GM12878 (cell line): ENCODE data around the gene RPSA. TPM values are rescaled to one million over a fixed set of nuclear protein-coding genes. Genes with fewer than 3 reads are reported as not detected.
A peak's percentile ranks its signal among the peaks of the same experiment; 100 is the strongest.

ENCODE experiments used
- ATAC-seq: fragments of 200-7000 bp; cut with Tn5 transposase; 3 replicates; pipeline ENCODE4 v1.9.1; 2020; ENCODE audit warnings: mild to moderate bottlenecking, moderate library complexity
- BruUV-seq: library from RNA; stranded (reverse); fragments of 400-500 nt; replicated peaks from 2 replicates; lab custom pipeline; 2021; lab: Mats Ljungman, UMichigan
- CTCF ChIA-PET: fragments of 300-600 bp; sonication (Branson Sonifier 250); formaldehyde crosslinking; extraction: SDS; loops from one replicate; lab custom pipeline; 2021; ENCODE audit warnings: inconsistent platforms; lab: Yijun Ruan, JAX
- POLR2A ChIA-PET: fragments of 350-600 bp; formaldehyde crosslinking; extraction: SDS; loops from one replicate; lab custom pipeline; 2021; ENCODE audit warnings: inconsistent platforms; lab: Charles Lee
- RAD21 ChIA-PET: fragments of 300-600 bp; sonication (Branson Sonifier 250); formaldehyde crosslinking; loops from one replicate; lab custom pipeline; 2023; ENCODE audit warnings: antibody characterized with exemption; ENCODE audit not compliant: unreplicated experiment; lab: Charles Lee
- SMC1A ChIA-PET: fragments of 300-600 bp; sonication (Branson Sonifier 250); formaldehyde crosslinking; loops from one replicate; lab custom pipeline; 2023; ENCODE audit not compliant: unreplicated experiment, uncharacterized antibody; lab: Charles Lee
- DNase-seq: peaks from one replicate; pipeline ENCODE4 v3.0.0-alpha.2; 2011; ENCODE audit warnings: low read depth, low spot score
- FAIRE-seq: peaks from 3 replicates; lab custom pipeline; 2011; peaks lifted over from hg19 to GRCh38; lab: Jason Lieb, UNC
- H2AFZ ChIP-seq: 2 replicates; pipeline ENCODE4 v1.6.0; 2011; ENCODE audit warnings: low read depth, low read length, control low read depth; ENCODE audit not compliant: control insufficient read depth
- H3K27ac ChIP-seq: 2 replicates; pipeline ENCODE4 v1.5.1; 2011; ENCODE audit warnings: control low read depth; ENCODE audit not compliant: control insufficient read depth, insufficient read depth
- H3K27me3 ChIP-seq, 2 experiments: replicated peaks in 1 of 2; 2 replicates each; pipeline versions ENCODE4 v1.6.0 to v1.6.1; 2011; ENCODE audit warnings: low read length in 1 of 2; ENCODE audit not compliant: control insufficient read depth in 2 of 2, insufficient read depth in 2 of 2
- H3K36me3 ChIP-seq, 2 experiments: 2 replicates each; pipeline ENCODE4 v1.5.1; 2011; ENCODE audit warnings: low read length in 1 of 2; ENCODE audit not compliant: control insufficient read depth in 2 of 2, insufficient read depth in 2 of 2
- H3K4me1 ChIP-seq: 2 replicates; pipeline ENCODE4 v1.6.1; 2011; ENCODE audit warnings: mild to moderate bottlenecking, low read length, moderate library complexity, mixed read lengths; ENCODE audit not compliant: control insufficient read depth, insufficient read depth
- H3K4me2 ChIP-seq: 2 replicates; pipeline ENCODE4 v1.6.0; 2011; ENCODE audit warnings: control low read depth; ENCODE audit not compliant: control insufficient read depth, insufficient read depth
- H3K4me3 ChIP-seq: fragments of 200-600 bp; sonication (generic); 2 replicates; pipeline ENCODE4 v1.5.1; 2016
- H3K79me2 ChIP-seq: 2 replicates; pipeline ENCODE4 v1.6.0; 2011; ENCODE audit warnings: low read length; ENCODE audit not compliant: control insufficient read depth, insufficient read depth
- H3K9ac ChIP-seq: 2 replicates; pipeline ENCODE4 v1.8.0; 2011; ENCODE audit warnings: low read length, control low read depth, mixed read lengths; ENCODE audit not compliant: control insufficient read depth, insufficient read depth
- H3K9me3 ChIP-seq: replicated peaks from 3 replicates; pipeline ENCODE4 v1.5.1; 2011; ENCODE audit warnings: mild to moderate bottlenecking, low read length; ENCODE audit not compliant: control insufficient read depth, insufficient read depth
- H4K20me1 ChIP-seq: 2 replicates; pipeline ENCODE4 v1.6.0; 2011; ENCODE audit not compliant: control insufficient read depth, insufficient read depth
- IKZF2 ChIP-seq, 2 experiments: fragments of 450-650 bp; IDR thresholded peaks; 2 replicates each; pipeline ENCODE4 v1.6.1; 2017; ENCODE audit warnings: mild to moderate bottlenecking in 2 of 2, moderate library complexity in 2 of 2
- RB1 ChIP-seq: fragments of 450-650 bp; formaldehyde crosslinking; IDR thresholded peaks from 2 replicates; pipeline ENCODE4 v1.6.1; 2017; ENCODE audit warnings: mild to moderate bottlenecking, borderline replicate concordance
- RELA ChIP-seq: fragments of 450-650 bp; IDR thresholded peaks from 2 replicates; pipeline ENCODE4 v1.8.0; 2014; ENCODE audit warnings: borderline replicate concordance; ENCODE audit not compliant: partially characterized antibody
- SREBF1 ChIP-seq: IDR thresholded peaks from 2 replicates; pipeline ENCODE4 v1.6.1; 2012; ENCODE audit warnings: mild to moderate bottlenecking, low read length
- STAT3 ChIP-seq: IDR thresholded peaks from 2 replicates; pipeline ENCODE4 v1.6.1; 2011; ENCODE audit warnings: low read depth, low read length, improper control_type of control experiment
- TARDBP ChIP-seq: IDR thresholded peaks from 2 replicates; pipeline ENCODE4 v1.6.1; 2016; ENCODE audit warnings: borderline replicate concordance
- USF1 ChIP-seq: IDR thresholded peaks from 2 replicates; pipeline ENCODE4 v1.6.1; 2011; ENCODE audit warnings: borderline replicate concordance, low read depth, mild to moderate bottlenecking, moderate library complexity, mixed read lengths, low read length; ENCODE audit not compliant: insufficient read depth; ENCODE audit errors: extremely low read length
- ZNF217 ChIP-seq: fragments of 450-650 bp; IDR thresholded peaks from 2 replicates; pipeline ENCODE4 v1.6.1; 2017; ENCODE audit warnings: antibody characterized with exemption, mild to moderate bottlenecking
- ZNF592 ChIP-seq: fragments of 450-650 bp; IDR thresholded peaks from 2 replicates; pipeline ENCODE4 v1.6.1; 2017; ENCODE audit warnings: mild to moderate bottlenecking, moderate library complexity
- WGBS: methylation state at CpG from one replicate; pipeline ENCODE4 v1.1.6; 2016; ENCODE audit warnings: low lambda C conversion rate; ENCODE audit not compliant: insufficient replicate concordance, insufficient coverage; ENCODE audit errors: missing lambda C conversion rate; 5-methylcytosine and 5-hydroxymethylcytosine counted together
- in situ Hi-C: fragments of 300-500 bp; cut with MboI; formaldehyde crosslinking; loops from 9 replicates; pipeline ENCODE4 v1.14.3; 2018; ENCODE audit warnings: mixed read lengths
- intact Hi-C: fragments of 100-400 bp; cut with micrococcal nuclease; formaldehyde crosslinking; loops from one replicate; pipeline ENCODE4 v1.14.2; 2022; ENCODE audit not compliant: unreplicated experiment
- polyA plus RNA-seq, 11 experiments: library from polyadenylated mRNA; depleted of rRNA in 4 of 11; unstranded in 6 of 11; stranded (reverse) in 5 of 11; fragments of >200 nt; fragmentation: Nextera tagmentation in 4 of 11; fragmentation: Illumina TruSeq in 1 of 11; extraction: Ambion mirVana in 4 of 11; extraction: Trizol in 1 of 11; gene quantifications; 1 replicate in 1 of 11; 2 replicates in 10 of 11; pipeline versions ENCODE4 v1.2.1 to v1.2.3, GENCODE V29; 2011 to 2016; ENCODE audit warnings: inconsistent platforms in 2 of 11, missing spikeins in 2 of 11, low read depth in 1 of 11
- total RNA-seq, 4 experiments: library from RNA; depleted of rRNA in 3 of 4; stranded (reverse); fragments of >200 nt in 3 of 4; fragmentation: Illumina TruSeq in 1 of 4; extraction: Trizol in 1 of 4; gene quantifications; 2 replicates each; pipeline versions ENCODE4 v1.2.1 to v1.2.3, GENCODE V29; 2013 to 2021
- TF ChIP-seq, protein P1 (sequence below), 3 experiments: IDR thresholded peaks in 2 of 3; conservative IDR thresholded peaks in 1 of 3; 2 replicates each; pipeline ENCODE4 v1.5.1; 2011; ENCODE audit warnings: low read depth in 3 of 3, low read length in 3 of 3, mild to moderate bottlenecking in 3 of 3, control low read depth in 2 of 3, moderate library complexity in 2 of 3, inconsistent platforms in 1 of 3, mixed read lengths in 1 of 3; ENCODE audit not compliant: control insufficient read depth in 2 of 3, insufficient read depth in 1 of 3; ENCODE audit errors: extremely low read depth in 1 of 3

The RPSA gene
- total and polyA plus RNA-seq, 10 of the 15 experiments (the other 5 are each of a cell fraction or from before 2014, with no cell fraction given): 1,012 to 5,036 (median 3,460) TPM

- FAIRE-seq (peak; percentile 75), DNase-seq (no peak), ATAC-seq (peak; percentile 84)
- Histone ChIP-seq H3K27me3 (no peaks in the 10 kb centered on the region), H3K9ac (peak within 1 kb of the TSS; percentile 83), H3K4me1 (peaks cover 7% of the 10 kb centered on the region), H3K36me3 (no peaks in the 10 kb centered on the region), H3K4me2 (peak within 1 kb of the TSS; percentile 72), H2AFZ (peak within 1 kb of the TSS; percentile 85), H3K4me3 (peak within 1 kb of the TSS; percentile 89), H3K79me2 (peaks cover 51% of the 10 kb centered on the region), H3K9me3 (no peaks in the 10 kb centered on the region), H4K20me1 (no peaks in the 10 kb centered on the region), H3K27ac (peak within 1 kb of the TSS; percentile 84)
- RAD21 ChIA-PET: interaction anchor here (4.2 kb wide), 1 partner anchor 24 kb away, joined by 24 read pairs; the partner anchor contains the start of gene RPSA
- intact Hi-C loops: no loop called here
- POLR2A ChIA-PET: interaction anchor here (1.8 kb wide), 1 partner anchor 24 kb away, joined by 10 read pairs; no protein-coding TSS in a partner anchor
- CTCF ChIA-PET: interaction anchor here (1.5 to 1.7 kb wide), 2 partner anchors 26 to 91 kb away, joined by 5 read pairs; no protein-coding TSS in a partner anchor
- WGBS: 1% methylated on average over 60 of the region's 62 CpGs
- TSS peak; percentile 67 for BruUV-seq
- in situ Hi-C loops: loop anchor here (5.0 kb wide), 2 partner anchors 86 to 196 kb away; no protein-coding TSS in a partner anchor
- SMC1A ChIA-PET: interaction anchor here (1.3 to 1.6 kb wide), 3 partner anchors 24 to 95 kb away, joined by 4 to 5 read pairs (median 5); no protein-coding TSS in a partner anchor
- no peak; the same call in 1 of the 2 replicates for TF ChIP-seq RB1
- TF ChIP-seq SREBF1: no peak
- TF ChIP-seq ZNF592: no peak
- TF ChIP-seq ZNF217: no peak
- no peak for TF ChIP-seq TARDBP
- no peak for TF ChIP-seq STAT3
- peak; percentile 93 for TF ChIP-seq USF1
- TF ChIP-seq, protein P1, sequence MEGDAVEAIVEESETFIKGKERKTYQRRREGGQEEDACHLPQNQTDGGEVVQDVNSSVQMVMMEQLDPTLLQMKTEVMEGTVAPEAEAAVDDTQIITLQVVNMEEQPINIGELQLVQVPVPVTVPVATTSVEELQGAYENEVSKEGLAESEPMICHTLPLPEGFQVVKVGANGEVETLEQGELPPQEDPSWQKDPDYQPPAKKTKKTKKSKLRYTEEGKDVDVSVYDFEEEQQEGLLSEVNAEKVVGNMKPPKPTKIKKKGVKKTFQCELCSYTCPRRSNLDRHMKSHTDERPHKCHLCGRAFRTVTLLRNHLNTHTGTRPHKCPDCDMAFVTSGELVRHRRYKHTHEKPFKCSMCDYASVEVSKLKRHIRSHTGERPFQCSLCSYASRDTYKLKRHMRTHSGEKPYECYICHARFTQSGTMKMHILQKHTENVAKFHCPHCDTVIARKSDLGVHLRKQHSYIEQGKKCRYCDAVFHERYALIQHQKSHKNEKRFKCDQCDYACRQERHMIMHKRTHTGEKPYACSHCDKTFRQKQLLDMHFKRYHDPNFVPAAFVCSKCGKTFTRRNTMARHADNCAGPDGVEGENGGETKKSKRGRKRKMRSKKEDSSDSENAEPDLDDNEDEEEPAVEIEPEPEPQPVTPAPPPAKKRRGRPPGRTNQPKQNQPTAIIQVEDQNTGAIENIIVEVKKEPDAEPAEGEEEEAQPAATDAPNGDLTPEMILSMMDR (IDR thresholded peaks at IDR 0.05 in 2 of 3, conservative IDR thresholded peaks at IDR 0.05 in 1 of 3; ENCODE audit: control insufficient read depth in 2 of 3, extremely low read depth in 1 of 3, insufficient read depth in 1 of 3, low read depth in 3 of 3, low read length in 3 of 3): peak; percentile 35 to 46 (median 36); a peak in 5 of 6 replicates
- TF ChIP-seq RELA: peak; percentile 18
- TF ChIP-seq IKZF2 (IDR thresholded peaks at IDR 0.05): peak; percentile 52 to 62; a peak in 2 of 4 replicates
Observed at GRCh38 chr3:39383045-39383880, 23.3 kb upstream of the RPSA start, which contains the start of gene SLC25A38. Gene SLC25A38 (plus strand): TSS chr3:39383370. CDS start chr3:39383725, 355 bp downstream.
